PC-3 (cell line): ENCODE data around the gene GNPDA1. TPM values are rescaled to one million over a fixed set of nuclear protein-coding genes. Genes with fewer than 3 reads are reported as not detected.

Source experiments
- ATAC-seq: fragments of 200-7000 bp; cut with Tn5 transposase; 2 replicates; pipeline ENCODE4 v1.9.1; 2020; ENCODE audit warnings: mild to moderate bottlenecking, moderate library complexity
- BruUV-seq: library from RNA; stranded (reverse); fragments of 400-500 nt; replicated peaks from 2 replicates; lab custom pipeline; 2021; lab: Mats Ljungman, UMichigan
- CTCF ChIA-PET: fragments of 300-600 bp; sonication (Branson Sonifier 250); formaldehyde crosslinking; loops from one replicate; lab custom pipeline; 2022; ENCODE audit warnings: antibody characterized with exemption; lab: Charles Lee
- POLR2A ChIA-PET: fragments of 300-600 bp; sonication (Branson Sonifier 250); formaldehyde crosslinking; loops from one replicate; lab custom pipeline; 2022; ENCODE audit warnings: antibody characterized with exemption; ENCODE audit not compliant: unreplicated experiment; lab: Charles Lee
- DNase-seq: peaks from one replicate; pipeline ENCODE4 v3.0.0-alpha.2; 2015
- H2AFZ ChIP-seq: fragments of 300-600 bp; sonication (generic); 2 replicates; pipeline ENCODE4 v1.6.0; 2016; ENCODE audit warnings: antibody characterized with exemption, low read length
- H3F3A ChIP-seq: fragments of 300-600 bp; sonication (generic); one replicate; pipeline ENCODE4 v1.6.0; 2017; ENCODE audit warnings: antibody characterized with exemption, low read length, control low read depth, mild to moderate bottlenecking; ENCODE audit not compliant: unreplicated experiment
- H3K27ac ChIP-seq: fragments of 300-600 bp; sonication (generic); 2 replicates; pipeline ENCODE4 v1.5.1; 2016; ENCODE audit warnings: mild to moderate bottlenecking, low read length
- H3K27me3 ChIP-seq: fragments of 300-600 bp; sonication (generic); 2 replicates; pipeline ENCODE4 v1.6.1; 2016; ENCODE audit warnings: low read length, mixed read lengths
- H3K36me3 ChIP-seq: fragments of 300-600 bp; sonication (generic); 2 replicates; pipeline ENCODE4 v1.6.1; 2016; ENCODE audit warnings: low read depth, mixed run types, low read length, mixed read lengths
- H3K4me1 ChIP-seq: fragments of 300-600 bp; sonication (generic); 2 replicates; pipeline ENCODE4 v1.5.1; 2016; ENCODE audit warnings: low read length; ENCODE audit not compliant: insufficient read depth
- H3K4me2 ChIP-seq: fragments of 300-600 bp; sonication (generic); 2 replicates; pipeline ENCODE4 v1.6.0; 2016; ENCODE audit warnings: low read length
- H3K4me3 ChIP-seq: fragments of 300-600 bp; sonication (generic); 2 replicates; pipeline ENCODE4 v1.5.1; 2016; ENCODE audit warnings: mild to moderate bottlenecking, low read length, mixed read lengths
- H3K79me2 ChIP-seq: fragments of 300-600 bp; sonication (generic); 2 replicates; pipeline ENCODE4 v1.6.1; 2017; ENCODE audit warnings: low read length, mixed read lengths
- H3K9ac ChIP-seq: fragments of 300-600 bp; sonication (generic); 2 replicates; pipeline ENCODE4 v1.6.0; 2016; ENCODE audit warnings: mild to moderate bottlenecking, low read length
- H3K9me2 ChIP-seq: fragments of 300-600 bp; sonication (generic); replicated peaks from 2 replicates; pipeline ENCODE4 v1.6.1; 2016; ENCODE audit warnings: mixed run types, low read length, mixed read lengths
- H3K9me3 ChIP-seq: fragments of 300-600 bp; sonication (generic); 2 replicates; pipeline ENCODE4 v1.6.1; 2016; ENCODE audit warnings: low read length, mixed read lengths
- H4K20me1 ChIP-seq: fragments of 300-600 bp; sonication (generic); 2 replicates; pipeline ENCODE4 v1.6.1; 2016; ENCODE audit warnings: low read length, mixed read lengths
- CTCF ChIP-seq: fragments of 300-600 bp; sonication (generic); conservative IDR thresholded peaks from 2 replicates; pipeline ENCODE4 v1.5.1; 2017; ENCODE audit warnings: antibody characterized with exemption, low read depth, mild to moderate bottlenecking, low read length
- EZH2 ChIP-seq: fragments of 300-600 bp; sonication (generic); IDR thresholded peaks from one replicate; pipeline ENCODE4 v1.6.1; 2017; ENCODE audit warnings: antibody characterized with exemption, mild to moderate bottlenecking, low read length; ENCODE audit not compliant: unreplicated experiment
- EZH2phosphoT487 ChIP-seq: fragments of 300-600 bp; sonication (generic); IDR thresholded peaks from 2 replicates; pipeline ENCODE4 v1.6.1; 2018; ENCODE audit warnings: mild to moderate bottlenecking, antibody characterized with exemption, low read length, borderline replicate concordance
- intact Hi-C: fragments of 100-400 bp; cut with micrococcal nuclease; formaldehyde crosslinking; loops from 2 replicates; pipeline ENCODE4 v1.9.0; 2023
- total RNA-seq: library from RNA; depleted of rRNA; stranded (reverse); fragments of >200 nt; gene quantifications from 2 replicates; pipeline ENCODE4 v1.2.3, GENCODE V29; 2014

The GNPDA1 gene
- total RNA-seq, 1 experiment from 2014 or later = 34.7 TPM

GRCh38 chr5:142032747-142033631 is 20.2 kb upstream of the GNPDA1 start:
- intact Hi-C loops = no loop called here
- Histone ChIP-seq H3K27ac (no peak overlapping the region), H3K9me2 (no peaks in the 10 kb centered on the region), H3K9ac (no peak overlapping the region), H3K4me3 (no peak overlapping the region), H3K4me1 (peaks cover 2% of the 10 kb centered on the region; the same call in 1 of the 2 replicates), H4K20me1 (no peaks in the 10 kb centered on the region), H2AFZ (no peak overlapping the region), H3F3A (no peaks in the 10 kb centered on the region), H3K4me2 (no peak overlapping the region), H3K27me3 (no peaks in the 10 kb centered on the region), H3K9me3 (no peaks in the 10 kb centered on the region), H3K79me2 (no peaks in the 10 kb centered on the region), H3K36me3 (no peaks in the 10 kb centered on the region)
- ChIA-PET CTCF (no interaction called here), POLR2A (no interaction called here)
- peak; percentile 43 for ATAC-seq
- peak; percentile 18 for DNase-seq
- no TSS peak for BruUV-seq
- TF ChIP-seq EZH2phosphoT487 = no peak

- DNase-seq (no peak), ATAC-seq (no peak)
- Histone ChIP-seq H2AFZ (no peak overlapping the region), H3K27me3 (no peaks in the 10 kb centered on the region), H3K9ac (no peak overlapping the region), H3K9me2 (no peaks in the 10 kb centered on the region), H4K20me1 (no peaks in the 10 kb centered on the region), H3K79me2 (no peaks in the 10 kb centered on the region), H3K9me3 (no peaks in the 10 kb centered on the region), H3K27ac (no peak overlapping the region), H3K4me2 (no peak overlapping the region), H3K4me1 (peaks cover 7% of the 10 kb centered on the region), H3K4me3 (no peak overlapping the region), H3K36me3 (no peaks in the 10 kb centered on the region), H3F3A (no peaks in the 10 kb centered on the region)
- CTCF ChIA-PET = no interaction called here
- BruUV-seq = no TSS peak
- POLR2A ChIA-PET = no interaction called here
- intact Hi-C loops = no loop called here
- TF ChIP-seq EZH2 = no peak
- TF ChIP-seq EZH2phosphoT487 = no peak
- TF ChIP-seq CTCF = no peak
Observed at GRCh38 chr5:142032150-142032549, 19.3 kb upstream of the GNPDA1 start.

- Histone ChIP-seq H3K27me3 (no peaks in the 10 kb centered on the region), H3K4me2 (peak overlapping the region; percentile 90), H3K9me3 (no peaks in the 10 kb centered on the region), H3F3A (peaks cover 5% of the 10 kb centered on the region), H3K36me3 (no peaks in the 10 kb centered on the region), H3K4me1 (peaks cover 31% of the 10 kb centered on the region), H3K79me2 (no peaks in the 10 kb centered on the region), H4K20me1 (no peaks in the 10 kb centered on the region), H3K9ac (peak overlapping the region; percentile 60; the same call in 1 of the 2 replicates), H3K4me3 (peak overlapping the region; percentile 71), H2AFZ (peak overlapping the region; percentile 94; the same call in 1 of the 2 replicates), H3K9me2 (no peaks in the 10 kb centered on the region), H3K27ac (0 out of 2 replicates have a peak overlapping the region, but pooled peaks have one; percentile 76)
- intact Hi-C loops = loop anchor here (1.0 to 2.0 kb wide), 3 partner anchors 9 to 95 kb away; no protein-coding TSS in a partner anchor
- no TSS peak for BruUV-seq
- ATAC-seq (no peak), DNase-seq (no peak)
- CTCF ChIA-PET = no interaction called here
- TF ChIP-seq EZH2phosphoT487 (no peak), CTCF (no peak), EZH2 (no peak)
- POLR2A ChIA-PET = no interaction called here
Observed at GRCh38 chr5:142025637-142026036, 12.8 kb upstream of the GNPDA1 start.
